ENCODE results near the gene HIF1A. TPM values are rescaled to one million over a fixed set of nuclear protein-coding genes. Genes with fewer than 3 reads are reported as not detected.
"Not testable (repeated sequence)": the region's sequence is repeated elsewhere in the genome, so short reads cannot be mapped to it uniquely, and the experiment has no call there.

Gene HIF1A
- total RNA-seq, 2 donors from 2014 or later, result 114 to 305 TPM

GRCh38 chr14:61751475-61751989 lies 56.2 kb downstream of the HIF1A start:
- no peak for ATAC-seq (ENCODE audit: insufficient number of reproducible peaks, low FRiP score, low read depth)
- H3K27me3 ChIP-seq (replicated peaks; ENCODE audit: insufficient read depth), result no peaks in the 10 kb centered on the region
- H3K4me3 ChIP-seq, result peak overlapping the region; percentile 77

GRCh38 chr14:61752626-61753025 lies 57.3 kb downstream of the HIF1A start:
- no peak overlapping the region for H3K4me3 ChIP-seq
- DNase-seq (ENCODE audit: low spot score) (no peak), ATAC-seq (ENCODE audit: insufficient number of reproducible peaks, low FRiP score, low read depth) (no peak)
- peak overlapping the region in 1 of 2 donors; percentile 89 for H3K27ac ChIP-seq
- H3K27me3 ChIP-seq (replicated peaks; ENCODE audit: insufficient read depth), result no peaks in the 10 kb centered on the region
- H3K9me3 ChIP-seq, result no peaks in the 10 kb centered on the region
- H3K36me3 ChIP-seq, result no peaks in the 10 kb centered on the region
- peaks cover 18 to 34% of the 10 kb centered on the region in 2 donors for H3K4me1 ChIP-seq (ENCODE audit: control insufficient read depth in 1 of 2, low read depth in 2 of 2)
- TF ChIP-seq CTCF (IDR thresholded peaks at IDR 0.05), result no peak

More at GRCh38 chr14:61751475-61751989, 56.2 kb downstream of the HIF1A start:
- Histone ChIP-seq H3K4me1 (ENCODE audit: control insufficient read depth in 1 of 2, low read depth in 2 of 2) (peaks cover 18 to 45% of the 10 kb centered on the region in 2 donors), H3K9me3 (no peaks in the 10 kb centered on the region), H3K36me3 (no peaks in the 10 kb centered on the region), H3K27ac (peak overlapping the region; percentile 79 to 89)
- no peak for TF ChIP-seq CTCF (IDR thresholded peaks at IDR 0.05)
- no peak for DNase-seq (ENCODE audit: low spot score)

GRCh38 chr14:61753631-61754030 lies 58.3 kb downstream of the HIF1A start:
- Histone ChIP-seq H3K4me3 (no peak overlapping the region), H3K36me3 (no peaks in the 10 kb centered on the region), H3K9me3 (no peaks in the 10 kb centered on the region), H3K27ac (no peak overlapping the region), H3K27me3 (replicated peaks; ENCODE audit: insufficient read depth) (no peaks in the 10 kb centered on the region), H3K4me1 (ENCODE audit: control insufficient read depth in 1 of 2, low read depth in 2 of 2) (peaks cover 14 to 24% of the 10 kb centered on the region in 2 donors)
- no peak for DNase-seq (ENCODE audit: low spot score)
- TF ChIP-seq CTCF (IDR thresholded peaks at IDR 0.05), result no peak
- ATAC-seq (ENCODE audit: insufficient number of reproducible peaks, low FRiP score, low read depth), result no peak

GRCh38 chr14:61754627-61755381 lies 59.5 kb downstream of the HIF1A start:
- H3K27ac ChIP-seq, result no peak overlapping the region

GRCh38 chr14:61755382-61755742 lies 60.0 kb downstream of the HIF1A start:
- H3K27me3 ChIP-seq (replicated peaks; ENCODE audit: insufficient read depth); H3K27ac ChIP-seq; H3K36me3 ChIP-seq; DNase-seq (ENCODE audit: low spot score); H3K4me1 ChIP-seq (ENCODE audit: control insufficient read depth in 1 of 2, low read depth in 2 of 2); H3K9me3 ChIP-seq; H3K4me3 ChIP-seq; ATAC-seq (ENCODE audit: insufficient number of reproducible peaks, low FRiP score, low read depth): not testable (repeated sequence)

More at GRCh38 chr14:61754627-61755381, 59.5 kb downstream of the HIF1A start:
- DNase-seq (ENCODE audit: low spot score), result no peak
- Histone ChIP-seq H3K4me1 (ENCODE audit: control insufficient read depth in 1 of 2, low read depth in 2 of 2) (peaks cover 10 to 14% of the 10 kb centered on the region in 2 donors), H3K4me3 (no peak overlapping the region), H3K27me3 (replicated peaks; ENCODE audit: insufficient read depth) (no peaks in the 10 kb centered on the region), H3K9me3 (no peaks in the 10 kb centered on the region), H3K36me3 (no peaks in the 10 kb centered on the region)
- ATAC-seq (ENCODE audit: insufficient number of reproducible peaks, low FRiP score, low read depth), result no peak
- TF ChIP-seq CTCF (IDR thresholded peaks at IDR 0.05), result no peak

Data from thoracic aorta (tissue), 2 donors.